ENCODE results near the gene TNS1.

The TNS1 gene

GRCh38 chr2:217830807-217831206 lies 172.0 kb downstream of the TNS1 start:
- Histone ChIP-seq H3K27ac (no peak overlapping the region), H3K4me1 (ENCODE audit: control insufficient read depth in 1 of 2, insufficient read depth in 1 of 2, low read depth in 1 of 2, low read length in 1 of 2) (peaks cover 7 to 12% of the 10 kb centered on the region in 2 experiments), H3K4me3 (ENCODE audit: low read depth in 1 of 2, low read length in 1 of 2) (no peak overlapping the region), H3K9me3 (no peaks in the 10 kb centered on the region), H3K27me3 (no peaks in the 10 kb centered on the region), H3K36me3 (no peaks in the 10 kb centered on the region)
- no peak for TF ChIP-seq CTCF (IDR thresholded peaks at IDR 0.05)

GRCh38 chr2:217830061-217830460 lies 172.7 kb downstream of the TNS1 start:
- Histone ChIP-seq H3K4me3 (ENCODE audit: low read depth in 1 of 2, low read length in 1 of 2) (no peak overlapping the region), H3K27me3 (no peaks in the 10 kb centered on the region), H3K27ac (no peak overlapping the region), H3K36me3 (no peaks in the 10 kb centered on the region), H3K4me1 (ENCODE audit: control insufficient read depth in 1 of 2, insufficient read depth in 1 of 2, low read depth in 1 of 2, low read length in 1 of 2) (peaks cover 7 to 12% of the 10 kb centered on the region in 2 experiments), H3K9me3 (no peaks in the 10 kb centered on the region)
- no peak for TF ChIP-seq CTCF (IDR thresholded peaks at IDR 0.05)

- no peak overlapping the region for H3K4me3 ChIP-seq (ENCODE audit: low read depth in 1 of 2, low read length in 1 of 2)
- no peaks in the 10 kb centered on the region for H3K9me3 ChIP-seq
- no peaks in the 10 kb centered on the region for H3K36me3 ChIP-seq
- H3K27ac ChIP-seq: no peak overlapping the region
- no peaks in the 10 kb centered on the region for H3K27me3 ChIP-seq
- H3K4me1 ChIP-seq (ENCODE audit: control insufficient read depth in 1 of 2, insufficient read depth in 1 of 2, low read depth in 1 of 2, low read length in 1 of 2): peaks cover 7 to 12% of the 10 kb centered on the region in 2 experiments
- TF ChIP-seq CTCF (IDR thresholded peaks at IDR 0.05): no peak
These were observed 173.4 kb downstream of the TNS1 start for GRCh38 chr2:217829420-217829819.

- peaks cover 7 to 8% of the 10 kb centered on the region in 2 experiments for H3K4me1 ChIP-seq (ENCODE audit: control insufficient read depth in 1 of 2, insufficient read depth in 1 of 2, low read depth in 1 of 2, low read length in 1 of 2)
- no peaks in the 10 kb centered on the region for H3K9me3 ChIP-seq
- TF ChIP-seq CTCF (IDR thresholded peaks at IDR 0.05): no peak
- H3K27me3 ChIP-seq: no peaks in the 10 kb centered on the region
- no peaks in the 10 kb centered on the region for H3K36me3 ChIP-seq
- H3K4me3 ChIP-seq (ENCODE audit: low read depth in 1 of 2, low read length in 1 of 2): no peak overlapping the region
- H3K27ac ChIP-seq: no peak overlapping the region
These were observed 174.5 kb downstream of the TNS1 start for GRCh38 chr2:217828336-217828735.

- Histone ChIP-seq H3K4me3 (ENCODE audit: low read depth in 1 of 2, low read length in 1 of 2) (no peak overlapping the region), H3K27ac (no peak overlapping the region), H3K36me3 (no peaks in the 10 kb centered on the region), H3K9me3 (no peaks in the 10 kb centered on the region), H3K27me3 (no peaks in the 10 kb centered on the region), H3K4me1 (ENCODE audit: control insufficient read depth in 1 of 2, insufficient read depth in 1 of 2, low read depth in 1 of 2, low read length in 1 of 2) (peaks cover 7 to 8% of the 10 kb centered on the region in 2 experiments)
- no peak for TF ChIP-seq CTCF (IDR thresholded peaks at IDR 0.05)
These were observed 175.2 kb downstream of the TNS1 start for GRCh38 chr2:217827430-217828201.

All from neutrophil (primary cell).